Endometrium (tissue), 2 donors: ENCODE results near the gene UPP2.

ENCODE experiments used
- FAIRE-seq: peaks from 2 replicates; lab custom pipeline; 2012; peaks lifted over from hg19 to GRCh38; lab: Jason Lieb, UNC
- donor health status: control.
- donor health status: control.

UPP2 gene

GRCh38 chr2:158112992-158113391, 11.3 kb downstream of the UPP2 start:
- no peak for FAIRE-seq

- FAIRE-seq, result no peak
Observed at GRCh38 chr2:158113741-158114295, 12.1 kb downstream of the UPP2 start.

DNA sequence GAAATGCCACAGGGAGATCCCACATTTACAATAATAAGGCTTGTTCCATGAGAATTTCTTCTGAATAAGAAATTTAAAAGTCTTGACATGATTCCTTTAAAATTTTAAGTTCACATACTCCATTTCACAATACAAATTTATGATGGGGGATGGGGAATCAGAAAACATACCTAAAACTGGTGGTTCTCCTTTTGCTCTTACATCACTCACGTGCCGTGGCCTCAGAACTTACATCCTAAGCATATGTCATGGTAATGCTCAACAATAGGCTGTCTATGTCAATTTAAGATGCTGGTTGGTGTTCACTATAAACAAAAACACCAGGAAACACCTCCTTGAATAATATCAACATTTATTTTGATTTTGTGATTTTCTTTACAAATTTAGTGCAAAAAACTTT, 12.8 kb downstream of the UPP2 start:
- no peak for FAIRE-seq

- no peak for FAIRE-seq
Observed at GRCh38 chr2:158115202-158115767, 13.6 kb downstream of the UPP2 start.

DNA sequence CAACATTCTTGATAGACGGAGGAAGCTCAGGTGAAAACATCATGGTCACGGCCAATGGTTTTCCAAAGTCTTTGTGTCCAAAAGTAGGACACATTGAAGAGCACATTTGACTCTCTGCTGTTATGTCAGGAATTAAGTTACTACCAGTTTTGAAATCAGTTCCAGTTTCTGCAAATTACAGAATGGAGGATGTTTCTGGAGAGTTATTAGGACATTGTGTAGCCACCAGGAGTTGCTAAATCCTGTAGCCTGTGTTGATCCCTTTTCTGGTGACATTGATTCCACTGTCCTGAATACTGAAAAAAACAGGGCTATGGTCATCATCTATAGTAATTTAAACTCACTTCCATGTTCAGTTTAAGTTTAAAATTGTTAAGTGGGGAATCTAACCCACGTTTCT, 15.3 kb downstream of the UPP2 start:
- FAIRE-seq, result no peak

GRCh38 chr2:158120102-158120501, 18.4 kb downstream of the UPP2 start:
- no peak for FAIRE-seq

GRCh38 chr2:158120664-158121641, 19.3 kb downstream of the UPP2 start:
- no peak for FAIRE-seq

DNA sequence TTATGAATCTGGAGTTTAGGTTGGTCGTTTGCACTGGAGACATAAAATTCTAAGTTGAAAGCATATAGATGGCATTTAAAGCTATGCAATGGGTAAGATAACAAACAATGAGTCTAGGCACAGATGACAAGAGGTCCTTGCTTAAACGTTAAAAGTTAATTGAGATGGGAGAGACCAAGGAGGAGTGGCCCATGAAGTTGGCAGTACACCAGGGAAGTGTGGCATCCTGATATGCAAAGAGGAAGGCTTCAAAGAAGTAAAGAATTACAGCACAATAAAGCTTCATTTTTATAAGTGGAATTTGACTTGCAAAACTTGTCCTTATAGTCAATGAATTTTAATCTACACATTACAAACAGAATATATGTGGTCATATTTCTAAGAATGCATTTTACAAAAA, 23.2 kb downstream of the UPP2 start:
- FAIRE-seq, result no peak

DNA sequence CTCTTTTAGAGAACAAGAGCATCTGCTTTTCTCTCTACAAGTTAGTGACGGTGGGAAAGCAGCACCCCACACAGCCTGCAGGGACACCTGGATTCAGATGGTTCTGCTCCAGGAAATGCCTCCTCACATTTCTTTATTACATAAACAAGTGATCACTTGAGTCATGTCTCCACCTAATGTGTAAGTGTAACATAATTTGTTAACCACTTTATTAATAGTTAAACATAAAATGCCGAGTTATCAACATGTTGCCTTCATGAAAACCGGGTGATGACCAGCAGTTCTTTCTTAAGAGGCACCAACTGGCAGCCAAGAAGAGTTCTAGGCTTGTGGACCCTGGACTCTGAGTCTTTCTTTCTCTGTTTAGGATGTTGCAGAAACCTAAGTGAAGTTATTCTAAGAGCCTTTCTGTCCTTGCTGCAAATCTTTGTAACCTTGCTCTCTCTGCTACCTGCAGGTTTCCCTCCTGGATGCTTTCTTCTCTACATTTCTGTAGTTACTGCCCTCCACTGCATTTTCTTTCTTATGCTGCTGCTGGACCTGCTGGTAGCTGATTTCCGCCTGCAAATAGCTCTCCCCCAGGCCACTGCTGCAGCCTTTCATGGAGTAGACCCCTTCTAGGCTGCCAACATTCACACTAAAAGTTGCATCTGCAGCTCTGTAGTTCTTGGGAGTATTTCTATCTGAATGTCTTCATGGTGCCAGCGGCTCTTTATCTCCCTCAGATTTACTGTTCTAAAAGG, 24.3 kb downstream of the UPP2 start:
- no peak for FAIRE-seq

GRCh38 chr2:158127380-158127804, 25.7 kb downstream of the UPP2 start:
- no peak for FAIRE-seq

DNA sequence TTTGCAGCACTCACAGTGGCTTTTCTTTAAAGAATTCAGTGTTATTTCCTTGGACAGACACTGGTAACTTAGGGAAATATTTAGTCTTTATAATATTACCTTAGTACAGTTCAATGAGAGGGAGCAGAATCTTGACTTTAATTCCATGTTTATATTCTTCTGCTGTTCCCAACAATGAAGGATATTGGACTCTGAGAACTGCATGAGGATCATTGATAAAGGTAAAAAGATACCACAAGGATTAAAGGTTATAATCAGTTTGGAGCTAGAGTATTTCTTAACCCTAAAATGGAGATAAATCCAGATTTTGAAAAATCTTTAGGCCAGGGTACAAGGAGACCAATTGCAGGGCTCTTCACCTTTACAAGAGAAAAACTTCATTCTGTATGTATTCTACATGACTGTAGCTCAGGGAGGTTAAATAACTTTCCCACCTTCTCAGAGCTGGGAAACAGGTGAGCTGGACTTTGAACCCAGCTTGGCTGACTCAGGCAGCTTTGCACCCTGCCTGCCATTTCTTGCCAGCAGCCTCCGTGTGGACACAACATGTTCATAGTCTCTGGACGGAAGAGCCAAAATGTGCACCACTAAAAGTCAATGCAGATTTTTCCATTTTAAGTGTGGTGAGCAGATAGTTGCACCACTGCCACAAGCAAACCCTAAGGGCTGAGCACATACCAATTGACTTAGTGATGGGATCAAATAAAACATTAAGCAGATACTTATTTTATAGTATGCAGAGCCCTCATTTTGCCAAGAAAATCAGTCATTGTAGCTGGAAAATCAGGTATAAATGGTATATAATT, 26.7 kb downstream of the UPP2 start:
- no peak for FAIRE-seq

DNA sequence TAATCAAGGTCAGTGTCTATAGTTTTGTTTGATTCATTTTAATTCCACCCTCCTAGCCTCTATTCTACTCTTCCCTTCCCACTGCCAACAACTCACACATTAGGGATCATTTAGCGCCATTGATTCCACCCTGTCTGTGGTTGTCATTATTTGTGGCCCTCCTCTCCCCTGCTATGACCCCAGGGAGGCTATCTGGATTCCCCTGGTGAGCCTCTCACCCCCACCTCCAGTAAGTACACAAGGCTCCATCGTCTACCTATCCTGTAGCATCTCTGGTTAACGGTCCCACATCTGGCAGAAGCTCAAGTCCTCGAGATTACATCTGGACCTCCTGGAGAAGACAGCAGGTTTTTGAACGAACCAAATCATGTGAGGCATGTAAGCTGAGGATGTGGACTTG, 27.4 kb downstream of the UPP2 start:
- FAIRE-seq, result no peak

DNA sequence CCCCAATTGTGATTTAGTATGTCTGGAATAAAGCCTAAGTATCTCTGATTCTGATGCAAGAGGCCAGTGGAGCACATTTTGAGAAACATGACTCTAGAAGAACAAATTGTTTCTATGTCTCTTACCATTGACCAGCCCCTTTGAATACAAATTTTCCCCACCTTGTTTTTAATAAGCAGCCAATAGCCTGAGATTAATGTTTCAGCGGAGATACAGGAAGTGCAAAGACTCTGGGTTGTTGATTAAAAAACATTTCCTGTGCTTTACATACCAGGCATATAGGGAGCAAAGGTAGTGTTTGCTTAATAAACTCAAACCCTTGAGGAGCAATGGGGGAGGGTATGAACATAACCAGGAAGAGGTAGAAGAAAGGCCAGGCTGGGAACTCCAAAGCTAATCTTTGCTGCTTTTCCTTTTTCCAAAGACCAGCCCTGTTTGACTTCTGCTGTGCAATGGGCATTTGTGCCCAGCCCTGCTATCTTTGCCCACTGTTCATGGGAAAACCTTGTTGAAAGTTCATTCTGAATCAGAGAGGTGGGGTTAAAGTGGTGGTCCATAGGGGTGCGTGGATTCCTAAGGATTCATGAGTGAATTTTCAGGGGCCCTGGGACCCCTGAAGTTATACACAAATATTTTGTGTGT, 29.3 kb downstream of the UPP2 start:
- FAIRE-seq, result no peak

GRCh38 chr2:158131483-158131912, 29.8 kb downstream of the UPP2 start:
- FAIRE-seq, result no peak

DNA sequence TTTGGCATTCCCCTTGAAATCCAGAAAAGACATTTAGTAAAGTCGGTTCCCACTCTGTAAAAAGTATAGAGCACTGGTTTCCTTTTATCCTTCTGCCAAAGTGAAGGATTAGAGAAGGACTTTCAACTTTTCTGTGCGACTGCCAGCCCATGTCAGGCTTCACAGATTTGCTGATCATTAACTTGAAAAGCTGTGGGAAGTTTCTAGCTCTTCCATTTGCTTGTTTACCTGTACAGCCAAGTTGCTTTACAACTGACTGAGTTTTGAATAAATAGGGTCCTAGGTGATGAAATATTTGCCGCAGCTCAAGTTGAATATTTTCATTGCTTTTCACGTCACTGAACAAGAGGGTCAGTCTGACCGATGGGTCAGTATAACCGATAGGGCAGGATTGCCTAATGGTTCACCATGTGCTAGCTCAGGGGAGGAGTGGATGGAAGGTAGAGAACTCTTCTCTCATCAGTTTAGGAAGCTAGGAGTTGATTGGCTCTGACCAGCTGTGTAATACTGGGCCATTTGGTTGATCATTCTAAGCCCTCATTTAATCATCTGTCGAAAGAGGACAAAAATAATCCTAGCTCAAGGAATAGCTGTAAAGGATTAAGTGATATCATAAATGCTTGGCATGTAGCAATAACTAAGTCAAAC, 30.4 kb downstream of the UPP2 start:
- no peak for FAIRE-seq

DNA sequence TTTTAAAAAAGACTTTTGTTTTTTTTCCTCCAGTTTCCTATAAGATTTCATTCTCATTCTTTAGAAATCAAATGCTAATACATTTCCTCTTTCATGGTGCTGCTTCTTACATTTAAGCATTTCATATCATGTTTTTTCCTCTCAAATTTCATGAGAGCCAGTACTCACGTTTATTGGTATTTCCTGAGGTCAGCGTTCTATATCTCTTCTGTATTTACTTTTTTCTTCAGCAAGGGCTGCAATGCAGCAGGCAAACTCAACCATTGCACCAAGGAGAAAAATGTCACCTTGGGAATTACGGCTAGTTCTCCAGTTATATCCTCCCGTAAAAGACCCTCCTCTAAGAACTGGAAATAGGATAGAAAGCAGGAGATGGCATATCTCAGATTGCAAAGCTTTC, 32.4 kb downstream of the UPP2 start:
- no peak for FAIRE-seq

- FAIRE-seq, result no peak
Observed at GRCh38 chr2:158134655-158135054, 33.0 kb downstream of the UPP2 start.

DNA sequence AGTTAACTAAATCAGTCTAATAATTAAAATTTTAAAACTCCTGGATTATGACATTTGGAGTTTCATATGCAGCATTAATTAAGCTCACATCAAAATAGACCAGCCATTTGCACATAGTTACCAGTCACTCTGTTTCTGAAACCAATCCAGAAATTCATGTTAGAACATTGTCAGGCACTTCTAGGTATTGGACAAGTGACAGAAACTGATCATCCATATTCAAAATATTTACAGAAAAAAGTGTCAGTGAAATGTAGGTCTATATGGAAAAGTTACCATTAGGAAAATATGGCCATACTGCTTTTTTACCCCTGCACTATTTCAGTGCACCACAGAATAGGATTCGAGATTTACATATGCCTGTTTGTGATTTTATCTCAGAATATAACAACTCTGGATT, 33.4 kb downstream of the UPP2 start:
- no peak for FAIRE-seq

GRCh38 chr2:158138255-158138654, 36.6 kb downstream of the UPP2 start:
- FAIRE-seq, result no peak

DNA sequence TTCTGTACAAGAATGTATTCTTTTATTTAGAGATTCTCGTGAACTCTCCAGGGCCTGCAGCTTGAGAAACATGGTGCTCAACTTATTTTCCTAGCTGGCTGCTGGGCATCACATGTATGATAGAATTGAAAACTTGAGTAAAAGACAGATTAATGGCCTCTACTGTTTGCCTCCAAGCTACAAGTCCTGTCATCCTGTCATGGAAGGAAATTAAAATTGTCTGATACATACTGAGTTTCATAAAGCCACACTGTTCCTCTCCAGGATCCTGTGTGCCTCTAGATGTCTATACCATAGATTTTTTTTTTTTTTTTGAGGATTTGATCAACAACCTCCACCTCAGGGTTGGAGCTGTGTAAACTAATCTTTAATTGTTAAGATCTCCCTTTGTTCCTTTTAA, 38.5 kb downstream of the UPP2 start:
- no peak for FAIRE-seq

GRCh38 chr2:158142165-158142564, 40.5 kb downstream of the UPP2 start:
- no peak for FAIRE-seq
